GM10847 (cell line): ENCODE results near the gene CD247.

Source experiments
- POLR2A ChIP-seq: IDR thresholded peaks from 2 replicates; pipeline ENCODE4 v1.6.1; 2011; ENCODE audit not compliant: insufficient read length; ENCODE audit errors: extremely low read depth

The CD247 gene

DNA sequence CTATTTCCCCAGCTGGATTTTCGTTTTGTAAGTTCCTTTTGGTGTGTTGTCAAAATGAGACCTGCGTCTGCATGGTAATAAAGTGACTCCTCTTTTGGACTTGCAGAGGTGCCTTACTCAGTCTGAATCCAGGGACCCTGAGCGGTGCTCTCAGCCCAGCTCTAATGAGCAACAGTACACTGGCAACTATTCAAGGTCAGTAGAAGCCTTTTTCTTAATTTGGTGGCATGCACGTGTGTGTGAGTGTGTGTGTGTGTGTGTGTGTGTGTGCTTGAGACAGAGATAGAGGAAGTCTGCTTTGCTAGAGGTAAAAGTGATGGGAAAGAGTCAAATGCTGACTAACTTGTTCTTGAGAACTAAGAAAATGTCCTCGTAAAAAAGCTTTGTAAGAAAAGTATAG, 105.4 kb downstream of the CD247 start:
- no peak for TF ChIP-seq POLR2A

DNA sequence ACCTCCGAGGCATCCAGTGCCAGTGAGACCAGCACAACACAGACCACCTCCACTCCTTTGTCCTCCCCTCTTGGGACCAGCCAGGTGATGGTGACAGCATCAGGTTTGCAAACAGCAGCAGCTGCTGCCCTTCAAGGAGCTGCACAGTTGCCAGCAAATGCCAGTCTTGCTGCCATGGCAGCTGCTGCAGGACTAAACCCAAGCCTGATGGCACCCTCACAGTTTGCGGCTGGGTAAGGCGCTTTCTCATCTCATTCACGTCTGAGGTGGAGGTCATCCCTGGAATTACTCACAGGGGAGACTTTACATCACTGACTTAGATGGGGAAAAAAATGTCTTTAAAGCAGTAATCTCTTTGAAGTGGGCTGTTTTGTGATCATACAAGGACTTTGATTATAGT, 106.3 kb downstream of the CD247 start:
- no peak for TF ChIP-seq POLR2A

DNA sequence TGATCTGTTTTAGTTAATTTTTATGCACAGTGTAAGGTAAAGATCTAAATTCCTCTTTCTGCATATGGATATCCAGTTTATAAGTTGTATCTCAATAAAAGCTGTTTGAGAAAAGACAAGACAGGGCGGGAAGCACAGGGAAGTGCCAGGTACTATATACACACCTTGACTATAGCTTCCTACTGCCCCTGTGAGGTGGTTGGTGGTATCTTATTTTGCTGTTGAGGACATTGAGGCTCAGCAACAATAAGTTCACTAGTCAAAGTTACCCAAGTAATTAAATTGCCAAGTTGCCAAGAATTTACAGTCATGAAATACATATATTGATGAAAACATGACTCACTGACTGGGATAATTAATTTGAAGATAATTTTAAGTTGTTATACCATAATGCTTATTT, 109.1 kb downstream of the CD247 start:
- TF ChIP-seq POLR2A: no peak

DNA sequence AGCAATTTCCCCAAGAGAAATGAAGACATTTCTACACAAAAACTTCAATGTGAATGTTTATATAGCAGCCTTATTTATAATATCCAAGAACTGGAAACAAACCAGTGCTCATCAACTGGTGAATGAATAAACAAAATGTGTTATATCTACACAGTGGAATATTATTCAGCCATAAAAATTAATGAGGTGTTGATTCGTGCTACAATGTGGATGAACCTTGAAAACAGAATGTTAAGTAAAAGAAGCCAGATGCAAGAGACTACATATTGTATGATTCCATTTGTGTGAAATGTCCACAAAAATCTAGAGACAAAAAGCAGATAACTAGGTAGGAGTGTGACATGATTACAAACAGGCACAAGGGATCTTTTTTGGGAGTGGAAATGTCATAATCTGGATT, 110.0 kb downstream of the CD247 start:
- no peak for TF ChIP-seq POLR2A

DNA sequence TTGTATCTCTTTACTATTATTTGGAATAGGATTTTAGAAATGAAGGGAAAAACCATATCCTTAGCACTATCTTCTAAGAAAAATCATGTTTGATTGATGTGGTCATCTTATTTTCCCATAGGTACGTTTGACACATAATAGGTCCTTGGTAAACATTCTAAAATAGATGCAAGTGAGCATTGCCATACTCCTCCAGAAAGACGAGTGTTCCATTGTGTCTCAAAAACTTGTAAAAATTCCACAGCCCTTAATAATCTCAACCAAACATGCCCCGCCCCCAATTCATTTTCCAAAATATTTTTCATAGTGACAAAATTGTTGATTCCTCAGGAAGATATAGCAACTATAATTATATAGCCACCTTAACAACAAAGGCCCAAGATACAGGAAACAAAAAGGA, 113.4 kb downstream of the CD247 start:
- TF ChIP-seq POLR2A: no peak

DNA sequence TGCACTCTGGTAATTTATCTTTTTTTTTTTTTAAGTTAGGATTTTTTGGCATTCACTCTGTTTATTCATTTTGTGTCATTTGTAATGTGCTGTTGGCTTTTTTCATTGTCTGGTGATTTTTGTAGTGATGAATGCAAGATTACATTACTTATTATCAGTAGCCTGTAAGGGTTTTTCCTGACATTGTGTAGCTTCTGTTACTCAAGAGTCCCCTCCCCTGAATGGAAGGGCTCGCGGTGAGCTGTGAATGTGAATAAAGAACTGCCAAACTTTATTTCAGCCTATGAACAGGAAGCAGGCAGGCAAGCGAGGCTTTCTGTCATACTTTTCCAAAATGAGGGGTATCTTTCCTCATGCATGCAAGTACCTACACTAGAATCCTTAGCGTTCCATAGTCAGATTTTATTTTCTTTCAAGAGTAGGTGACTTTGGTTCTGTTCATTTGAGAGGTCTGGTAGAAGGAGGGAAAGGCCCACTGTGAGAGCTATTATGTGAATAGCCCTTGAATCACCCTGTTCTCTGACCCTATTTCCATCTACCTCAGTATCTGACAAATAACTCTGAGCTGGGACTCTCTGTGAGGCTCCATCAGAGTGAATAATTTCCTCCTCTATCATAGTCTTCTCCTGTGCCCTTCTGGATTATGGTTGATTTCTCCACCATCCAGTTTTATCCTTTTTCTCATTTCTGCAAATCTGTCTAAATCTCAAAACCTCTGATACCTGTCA, 114.0 kb downstream of the CD247 start:
- TF ChIP-seq POLR2A: no peak

DNA sequence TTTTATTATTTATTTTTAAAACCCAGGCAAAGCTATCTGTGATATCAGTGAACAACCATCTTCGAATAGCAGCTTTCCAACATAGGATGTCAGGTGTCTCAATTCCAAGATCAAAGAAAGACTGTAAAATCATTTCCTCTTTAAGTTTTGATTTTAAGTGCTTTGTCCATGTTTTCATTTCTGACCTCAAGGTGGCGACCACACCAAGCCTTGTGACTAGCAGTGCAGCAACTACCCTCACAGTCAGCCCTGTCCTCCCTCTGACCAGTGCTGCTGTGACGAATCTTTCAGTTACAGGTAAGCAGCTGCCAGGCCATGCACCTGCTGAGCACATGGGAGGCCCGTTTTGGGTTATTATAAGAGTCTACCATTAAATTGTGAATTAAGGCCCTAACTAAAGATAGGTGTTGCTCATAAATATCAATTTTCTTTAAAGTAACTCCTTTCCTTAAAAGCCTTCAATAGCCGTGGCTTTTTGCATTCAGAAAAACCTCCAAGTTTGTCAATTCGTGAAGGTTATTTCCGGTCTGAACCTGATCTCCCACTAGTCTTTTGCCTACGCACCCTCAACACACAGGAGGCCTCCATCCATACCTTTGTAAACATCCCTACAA, 117.0 kb downstream of the CD247 start:
- no peak for TF ChIP-seq POLR2A

DNA sequence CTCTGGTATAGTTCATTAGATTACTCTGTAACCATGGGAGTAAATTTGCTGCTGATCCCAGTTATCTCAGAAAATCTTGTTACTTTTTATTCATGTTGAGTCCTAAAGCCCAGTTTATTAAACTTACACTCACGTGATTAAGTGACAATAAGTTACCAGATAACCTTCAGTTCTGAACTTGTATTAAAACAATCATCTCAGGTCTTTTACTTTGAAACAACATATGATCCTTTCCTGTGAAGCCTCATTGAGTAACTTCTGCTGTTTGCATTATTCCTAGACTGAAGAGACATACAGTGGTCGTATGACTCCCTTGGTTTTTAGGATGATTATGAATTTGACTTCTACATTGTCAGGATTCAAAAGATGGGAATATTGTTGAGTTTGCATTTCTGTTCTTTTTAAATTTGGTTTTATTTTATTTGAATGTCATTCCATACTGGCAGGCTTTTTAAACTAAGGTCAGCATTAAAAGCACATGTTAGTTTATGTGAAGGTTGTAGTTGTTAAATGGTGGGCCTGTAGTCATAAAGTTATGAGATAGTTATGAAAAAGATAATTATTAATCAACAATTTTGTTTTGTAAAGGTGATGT, 117.9 kb downstream of the CD247 start:
- no peak for TF ChIP-seq POLR2A

DNA sequence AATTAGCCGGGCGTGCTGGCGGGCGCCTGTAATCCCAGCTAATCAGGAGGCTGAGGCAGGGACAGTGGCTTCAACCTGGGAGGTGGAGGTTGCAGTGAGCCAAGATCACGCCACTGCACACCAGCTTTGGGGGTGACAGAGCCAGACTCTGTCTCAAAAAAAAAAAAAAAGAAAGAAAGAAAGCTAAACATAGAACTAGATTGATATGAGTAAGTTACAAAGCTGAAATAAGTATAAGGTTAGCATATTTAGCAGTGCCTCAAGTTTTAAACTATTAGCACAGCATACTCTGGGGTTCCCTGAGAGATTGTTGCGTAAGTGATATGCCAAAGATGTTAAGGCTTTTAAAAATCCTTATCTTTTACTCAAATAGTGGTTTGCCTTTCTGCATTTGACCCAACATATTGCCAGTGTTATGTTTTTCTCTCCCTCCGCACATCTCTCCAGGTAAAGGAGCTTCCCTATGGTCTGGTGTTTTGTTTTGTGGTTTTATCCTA, 126.1 kb downstream of the CD247 start:
- TF ChIP-seq POLR2A: no peak

DNA sequence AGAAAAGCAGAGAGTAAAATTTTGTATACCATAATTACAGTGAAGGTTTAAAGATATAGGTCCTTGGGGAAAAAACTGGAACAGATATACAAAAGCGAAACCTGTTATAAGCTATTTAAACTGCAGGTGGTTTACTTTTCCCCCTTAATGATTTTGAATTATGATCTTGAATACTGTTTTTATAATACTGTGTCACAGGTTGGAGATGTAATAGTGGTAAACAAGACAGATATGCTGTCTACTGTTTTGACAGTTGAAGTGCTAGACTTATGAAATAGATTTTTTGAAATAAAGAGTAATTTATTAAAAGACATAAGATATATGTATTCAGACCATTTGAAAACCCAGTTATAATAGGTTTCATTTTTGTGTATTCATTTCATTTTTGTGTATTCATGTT, 129.4 kb downstream of the CD247 start:
- no peak for TF ChIP-seq POLR2A

DNA sequence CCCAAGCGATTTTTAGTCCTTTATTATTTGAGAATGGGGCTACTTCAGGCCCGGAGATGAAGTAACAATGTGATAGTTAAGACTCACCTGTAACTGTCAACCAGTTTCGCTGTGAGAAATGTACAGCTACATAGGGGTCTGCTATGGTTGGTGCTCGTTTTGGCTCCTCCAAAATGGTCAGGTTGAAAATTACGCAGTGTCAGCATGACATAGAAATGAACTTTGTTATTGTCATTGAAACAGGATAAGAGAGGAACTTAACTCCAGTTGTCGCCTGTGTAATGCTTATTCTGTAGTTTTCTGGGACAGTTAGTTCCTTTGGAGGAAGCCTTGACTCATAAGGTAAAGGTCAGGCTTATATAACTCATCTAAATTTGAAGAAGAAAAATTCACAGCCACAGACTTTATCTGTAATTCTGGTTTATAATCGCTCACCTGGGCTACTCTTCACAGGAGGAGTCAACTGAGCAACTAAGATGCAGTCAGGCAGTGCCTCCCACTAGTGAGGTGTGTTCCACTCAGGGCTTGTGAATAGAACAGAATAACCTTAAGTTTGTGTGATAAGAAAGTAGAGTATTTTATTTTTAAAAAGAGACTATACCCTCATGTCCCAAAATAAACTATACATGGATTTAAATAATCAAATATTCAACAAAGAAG, 130.9 kb downstream of the CD247 start:
- TF ChIP-seq POLR2A: no peak
